HCT116 (cell line): ENCODE data around the gene ISM1. TPM values are rescaled to one million over a fixed set of nuclear protein-coding genes. Genes with fewer than 3 reads are reported as not detected.
A peak's percentile ranks its signal among the peaks of the same experiment; 100 is the strongest.

ENCODE experiments used
- ATAC-seq: fragments of 200-7000 bp; cut with Tn5 transposase; 2 replicates; pipeline ENCODE4 v1.9.1; 2020; ENCODE audit warnings: mild to moderate bottlenecking, moderate library complexity
- BruUV-seq: library from RNA; stranded (reverse); fragments of 400-500 nt; replicated peaks from 2 replicates; lab custom pipeline; 2021; lab: Mats Ljungman, UMichigan
- CTCF ChIA-PET: fragments of 300-600 bp; sonication (Branson Sonifier 250); formaldehyde crosslinking; loops from one replicate; lab custom pipeline; 2021; ENCODE audit warnings: antibody characterized with exemption; lab: Charles Lee
- POLR2A ChIA-PET: fragments of 300-600, 350-600 bp; sonication (Branson Sonifier 250); formaldehyde crosslinking; loops from one replicate; lab custom pipeline; 2021; ENCODE audit warnings: antibody characterized with exemption; lab: Charles Lee
- RAD21 ChIA-PET, 2 experiments: fragments of 300-600 bp; sonication (Branson Sonifier 250); formaldehyde crosslinking; loops; one replicate each; lab custom pipeline; 2023; ENCODE audit warnings: low total read pairs in 2 of 2; ENCODE audit not compliant: uncharacterized antibody in 2 of 2, unreplicated experiment in 2 of 2, low non-redundant PET in 1 of 2; lab: Charles Lee
- DNase-seq: peaks from one replicate; pipeline ENCODE4 v3.0.0-alpha.2; 2010; ENCODE audit warnings: low read depth, low spot score
- H2AFZ ChIP-seq: fragments of 200-600 bp; shearing (Covaris generic), sonication (generic); 2 replicates; pipeline ENCODE4 v1.6.1; 2017; ENCODE audit warnings: low read depth, mixed run types, mixed read lengths, antibody characterized with exemption, low read length; ENCODE audit not compliant: poor library complexity, severe bottlenecking
- H3K27ac ChIP-seq: 2 replicates; pipeline ENCODE4 v1.5.1; 2012; ENCODE audit warnings: low read depth, low read length
- H3K27me3 ChIP-seq: fragments of 200-600 bp; sonication (generic); 2 replicates; pipeline ENCODE4 v1.6.1; 2016; ENCODE audit warnings: mixed run types, low read length, mixed read lengths; ENCODE audit not compliant: insufficient read depth
- H3K36me3 ChIP-seq, 2 experiments: fragments of 200-500 bp in 1 of 2; fragments of 200-600 bp in 1 of 2; sonication (Bioruptor generic) in 1 of 2; sonication (generic) in 1 of 2; 2 replicates each; pipeline versions ENCODE4 v1.5.1 to v1.6.1; 2014 to 2016; ENCODE audit warnings: low read length in 2 of 2, inconsistent platforms in 1 of 2, mixed read lengths in 1 of 2, mixed run types in 1 of 2; ENCODE audit not compliant: insufficient read depth in 2 of 2, control insufficient read depth in 1 of 2
- H3K4me1 ChIP-seq, 2 experiments: fragments of 200-600 bp in 1 of 2; sonication (generic) in 1 of 2; 2 replicates each; pipeline versions ENCODE4 v1.5.1 to v1.6.1; 2012 to 2017; ENCODE audit warnings: low read length in 2 of 2, inconsistent platforms in 1 of 2, mild to moderate bottlenecking in 1 of 2, mixed read lengths in 1 of 2, mixed run types in 1 of 2, moderate library complexity in 1 of 2; ENCODE audit not compliant: insufficient read depth in 2 of 2, control insufficient read depth in 1 of 2
- H3K4me2 ChIP-seq: fragments of 200-600 bp; sonication (generic); 2 replicates; pipeline ENCODE4 v1.6.1; 2017; ENCODE audit warnings: mixed run types, low read length, mixed read lengths
- H3K4me3 ChIP-seq, 2 experiments: fragments of 200-600 bp in 1 of 2; sonication (generic) in 1 of 2; replicated peaks in 1 of 2; 2 replicates each; pipeline ENCODE4 v1.5.1; 2011 to 2016; ENCODE audit warnings: low read length in 2 of 2, control low read depth in 1 of 2, low read depth in 1 of 2, mild to moderate bottlenecking in 1 of 2, mixed read lengths in 1 of 2, mixed run types in 1 of 2
- H3K79me2 ChIP-seq: fragments of 200-600 bp; sonication (generic); 2 replicates; pipeline ENCODE4 v1.6.1; 2017; ENCODE audit warnings: mild to moderate bottlenecking, mixed run types, low read length, moderate library complexity, mixed read lengths; ENCODE audit not compliant: insufficient read depth
- H3K9ac ChIP-seq: fragments of 200-600 bp; sonication (generic); 2 replicates; pipeline ENCODE4 v1.6.1; 2016; ENCODE audit warnings: low read length, mixed read lengths
- H3K9me2 ChIP-seq: fragments of 200-600 bp; sonication (generic), shearing (Covaris generic); 2 replicates; pipeline ENCODE4 v1.6.1; 2017; ENCODE audit warnings: mixed run types, mild to moderate bottlenecking, moderate library complexity; ENCODE audit not compliant: insufficient read depth
- H3K9me3 ChIP-seq, 2 experiments: fragments of 200-500 bp in 1 of 2; fragments of 200-600 bp in 1 of 2; sonication (Bioruptor generic) in 1 of 2; sonication (generic) in 1 of 2; 2 replicates each; pipeline ENCODE4 v1.6.1; 2014 to 2017; ENCODE audit warnings: low read length in 2 of 2, mixed read lengths in 2 of 2, inconsistent platforms in 1 of 2, low read depth in 1 of 2, mild to moderate bottlenecking in 1 of 2, mixed run types in 1 of 2, moderate library complexity in 1 of 2; ENCODE audit not compliant: control insufficient read depth in 1 of 2, insufficient read depth in 1 of 2
- H4K20me1 ChIP-seq: fragments of 200-600 bp; sonication (generic), shearing (Covaris generic); 2 replicates; pipeline ENCODE4 v1.6.1; 2017; ENCODE audit warnings: mixed run types, mild to moderate bottlenecking, moderate library complexity; ENCODE audit not compliant: insufficient read depth
- CBX3 ChIP-seq: IDR thresholded peaks from 2 replicates; pipeline ENCODE4 v1.6.1; 2012; ENCODE audit warnings: low read depth
- CEBPB ChIP-seq: IDR thresholded peaks from 2 replicates; pipeline ENCODE4 v1.6.1; 2012; ENCODE audit warnings: low read depth
- EGR1 ChIP-seq: IDR thresholded peaks from 2 replicates; pipeline ENCODE4 v1.6.1; 2012; ENCODE audit warnings: low read depth
- ELF1 ChIP-seq: IDR thresholded peaks from 2 replicates; pipeline ENCODE4 v1.6.1; 2012; ENCODE audit warnings: low read depth, borderline replicate concordance
- EZH2 ChIP-seq: fragments of 200-600 bp; sonication (generic); IDR thresholded peaks from 2 replicates; pipeline ENCODE4 v1.6.1; 2017; ENCODE audit warnings: antibody characterized with exemption, mixed run types
- EZH2phosphoT487 ChIP-seq: fragments of 200-600 bp; IDR thresholded peaks from 2 replicates; pipeline ENCODE4 v1.6.1; 2018; ENCODE audit warnings: antibody characterized with exemption, borderline replicate concordance
- FOSL1 ChIP-seq: IDR thresholded peaks from 2 replicates; pipeline ENCODE4 v1.6.1; 2012; ENCODE audit warnings: low read depth
- JUND ChIP-seq: IDR thresholded peaks from 2 replicates; pipeline ENCODE4 v1.6.1; 2012
- POLR2A ChIP-seq: IDR thresholded peaks from 2 replicates; pipeline ENCODE4 v1.7.0; 2011; ENCODE audit warnings: borderline replicate concordance; ENCODE audit not compliant: insufficient read depth, insufficient read length; ENCODE audit errors: extremely low read depth
- POLR2AphosphoS5 ChIP-seq: IDR thresholded peaks from 2 replicates; pipeline ENCODE4 v1.6.1; 2011; ENCODE audit warnings: mild to moderate bottlenecking, low read depth, low read length, moderate library complexity
- RAD21 ChIP-seq: IDR thresholded peaks from 2 replicates; pipeline ENCODE4 v1.6.1; 2012; ENCODE audit warnings: low read depth, mild to moderate bottlenecking
- REST ChIP-seq: IDR thresholded peaks from 2 replicates; pipeline ENCODE4 v1.6.1; 2012; ENCODE audit warnings: low read depth
- SP1 ChIP-seq: IDR thresholded peaks from 2 replicates; pipeline ENCODE4 v1.6.1; 2012; ENCODE audit warnings: low read depth
- SRF ChIP-seq: IDR thresholded peaks from 2 replicates; pipeline ENCODE4 v1.6.1; 2012; ENCODE audit warnings: low read depth
- TCF7L2 ChIP-seq: IDR thresholded peaks from 2 replicates; pipeline ENCODE4 v1.7.0; 2011; ENCODE audit warnings: borderline replicate concordance, inconsistent platforms; ENCODE audit not compliant: insufficient read depth, insufficient read length; ENCODE audit errors: extremely low read depth
- YY1 ChIP-seq: IDR thresholded peaks from 2 replicates; pipeline ENCODE4 v1.6.1; 2011; ENCODE audit warnings: low read length, low read depth, moderate library complexity, mild to moderate bottlenecking; ENCODE audit not compliant: insufficient replicate concordance; ENCODE audit errors: extremely low read depth
- ZBTB33 ChIP-seq: IDR thresholded peaks from 2 replicates; pipeline ENCODE4 v1.6.1; 2011; ENCODE audit warnings: mild to moderate bottlenecking, low read length, moderate library complexity; ENCODE audit not compliant: insufficient replicate concordance; ENCODE audit errors: extremely low read depth
- ZFX ChIP-seq: fragments of 450-650 bp; IDR thresholded peaks from 2 replicates; pipeline ENCODE4 v1.6.1; 2017
- ZNF274 ChIP-seq: fragments of 200-500 bp; sonication (Bioruptor generic); IDR thresholded peaks from 2 replicates; pipeline ENCODE4 v1.6.1; 2014; ENCODE audit warnings: mild to moderate bottlenecking, low read depth, low read length, inconsistent platforms
- intact Hi-C: fragments of 100-400 bp; cut with micrococcal nuclease; formaldehyde crosslinking; loops from 2 replicates; pipeline ENCODE4 v1.10.0; 2022
- total RNA-seq: library from RNA; stranded (reverse); gene quantifications from one replicate; pipeline ENCODE4 v1.2.1, GENCODE V29; 2021; ENCODE audit not compliant: unreplicated experiment
- TF ChIP-seq, protein P1 (sequence below): IDR thresholded peaks from 2 replicates; pipeline ENCODE4 v1.6.1; 2012
- TF ChIP-seq, protein P2 (sequence below), 3 experiments: fragments of 200-600 bp in 1 of 3; sonication (generic) in 1 of 3; IDR thresholded peaks in 2 of 3; conservative IDR thresholded peaks in 1 of 3; 2 replicates each; pipeline ENCODE4 v1.5.1; 2012 to 2017; ENCODE audit warnings: low read depth in 2 of 3, low read length in 2 of 3, antibody characterized with exemption in 1 of 3, borderline replicate concordance in 1 of 3, control low read depth in 1 of 3, mild to moderate bottlenecking in 1 of 3, mixed read lengths in 1 of 3, mixed run types in 1 of 3, moderate library complexity in 1 of 3; ENCODE audit not compliant: insufficient read depth in 1 of 3

Gene ISM1
- total RNA-seq, 1 experiment from 2014 or later: 0.37 TPM

- peaks cover 46% of the 10 kb centered on the region for H3K27me3 ChIP-seq
- H3K4me3 ChIP-seq: peak overlapping the region; percentile 44 to 62
- no peaks in the 10 kb centered on the region for H3K36me3 ChIP-seq
- H3K4me2 ChIP-seq: peak overlapping the region; percentile 87
- no peak overlapping the region; the same call in 1 of the 2 replicates for H3K27ac ChIP-seq
- peaks cover 4 to 11% of the 10 kb centered on the region in 2 experiments; a peak in 3 of 4 replicates for H3K4me1 ChIP-seq
- ChIA-PET POLR2A (no interaction called here), CTCF (no interaction called here), RAD21 (no interaction called here)
- intact Hi-C loops: no loop called here
- ATAC-seq: peak; percentile 89
- no peaks in the 10 kb centered on the region for H4K20me1 ChIP-seq
- peak; percentile 13 for DNase-seq
- H3K9ac ChIP-seq: no peak overlapping the region
- no peaks in the 10 kb centered on the region for H3K79me2 ChIP-seq
- peak overlapping the region; percentile 35 for H2AFZ ChIP-seq
- H3K9me2 ChIP-seq: no peaks in the 10 kb centered on the region
- no peaks in the 10 kb centered on the region for H3K9me3 ChIP-seq
- no TSS peak for BruUV-seq
- TF ChIP-seq POLR2AphosphoS5: no peak
- TF ChIP-seq ZNF274: no peak
- no peak for TF ChIP-seq JUND
- TF ChIP-seq SRF: no peak
- no peak for TF ChIP-seq ZFX
- TF ChIP-seq EZH2: no peak
- TF ChIP-seq FOSL1: peak; percentile 40; the same call in 1 of the 2 replicates
- TF ChIP-seq RAD21: no peak
- TF ChIP-seq CBX3: no peak
- no peak for TF ChIP-seq SP1
- TF ChIP-seq ELF1: no peak
- TF ChIP-seq, protein P1, sequence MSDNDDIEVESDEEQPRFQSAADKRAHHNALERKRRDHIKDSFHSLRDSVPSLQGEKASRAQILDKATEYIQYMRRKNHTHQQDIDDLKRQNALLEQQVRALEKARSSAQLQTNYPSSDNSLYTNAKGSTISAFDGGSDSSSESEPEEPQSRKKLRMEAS: peak; percentile 26; the same call in 1 of the 2 replicates
- no peak for TF ChIP-seq ZBTB33
- TF ChIP-seq EGR1: no peak
- no peak for TF ChIP-seq CEBPB
- no peak for TF ChIP-seq EZH2phosphoT487
- TF ChIP-seq, protein P2, sequence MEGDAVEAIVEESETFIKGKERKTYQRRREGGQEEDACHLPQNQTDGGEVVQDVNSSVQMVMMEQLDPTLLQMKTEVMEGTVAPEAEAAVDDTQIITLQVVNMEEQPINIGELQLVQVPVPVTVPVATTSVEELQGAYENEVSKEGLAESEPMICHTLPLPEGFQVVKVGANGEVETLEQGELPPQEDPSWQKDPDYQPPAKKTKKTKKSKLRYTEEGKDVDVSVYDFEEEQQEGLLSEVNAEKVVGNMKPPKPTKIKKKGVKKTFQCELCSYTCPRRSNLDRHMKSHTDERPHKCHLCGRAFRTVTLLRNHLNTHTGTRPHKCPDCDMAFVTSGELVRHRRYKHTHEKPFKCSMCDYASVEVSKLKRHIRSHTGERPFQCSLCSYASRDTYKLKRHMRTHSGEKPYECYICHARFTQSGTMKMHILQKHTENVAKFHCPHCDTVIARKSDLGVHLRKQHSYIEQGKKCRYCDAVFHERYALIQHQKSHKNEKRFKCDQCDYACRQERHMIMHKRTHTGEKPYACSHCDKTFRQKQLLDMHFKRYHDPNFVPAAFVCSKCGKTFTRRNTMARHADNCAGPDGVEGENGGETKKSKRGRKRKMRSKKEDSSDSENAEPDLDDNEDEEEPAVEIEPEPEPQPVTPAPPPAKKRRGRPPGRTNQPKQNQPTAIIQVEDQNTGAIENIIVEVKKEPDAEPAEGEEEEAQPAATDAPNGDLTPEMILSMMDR (IDR thresholded peaks at IDR 0.05 in 2 of 3, conservative IDR thresholded peaks at IDR 0.05 in 1 of 3; ENCODE audit: borderline replicate concordance in 1 of 3, insufficient read depth in 1 of 3, low read depth in 2 of 3, low read length in 2 of 3): 0 out of 6 replicates have a peak, but pooled peaks of 1 of the 3 experiments have one; percentile 6
- TF ChIP-seq TCF7L2: no peak
- no peak for TF ChIP-seq REST
- TF ChIP-seq POLR2A: no peak
- no peak for TF ChIP-seq YY1
Observed at GRCh38 chr20:13221673-13222318, 722 bp downstream of the ISM1 start.
